IPS-15b (cell line): ENCODE measurements around the gene GLP2R.

ENCODE experiments used
- H3K27me3 ChIP-seq: one replicate; pipeline ENCODE4 v1.6.1; 2013; ENCODE audit warnings: low read length; ENCODE audit not compliant: control insufficient read depth, insufficient read depth
- H3K36me3 ChIP-seq: one replicate; pipeline ENCODE4 v1.6.1; 2013; ENCODE audit warnings: low read length; ENCODE audit not compliant: control insufficient read depth, insufficient read depth
- H3K4me1 ChIP-seq: one replicate; pipeline ENCODE4 v1.6.1; 2013; ENCODE audit warnings: mild to moderate bottlenecking, low read length; ENCODE audit not compliant: control insufficient read depth, insufficient read depth
- H3K4me3 ChIP-seq: one replicate; pipeline ENCODE4 v1.5.1; 2013; ENCODE audit warnings: low read depth, low read length
- H3K9ac ChIP-seq: one replicate; pipeline ENCODE4 v1.6.1; 2013; ENCODE audit warnings: low read depth, mild to moderate bottlenecking, low read length
- H3K9me3 ChIP-seq: one replicate; pipeline ENCODE4 v1.6.1; 2013; ENCODE audit warnings: mild to moderate bottlenecking, low read length; ENCODE audit not compliant: control insufficient read depth, insufficient read depth

The GLP2R gene

GRCh38 chr17:9887508-9887907 is 61.8 kb downstream of the GLP2R start:
- no peak overlapping the region for H3K4me3 ChIP-seq
- H3K36me3 ChIP-seq: no peaks in the 10 kb centered on the region
- H3K9ac ChIP-seq: no peak overlapping the region
- H3K27me3 ChIP-seq: no peaks in the 10 kb centered on the region
- H3K4me1 ChIP-seq: no peaks in the 10 kb centered on the region
- peaks cover 2% of the 10 kb centered on the region for H3K9me3 ChIP-seq

DNA sequence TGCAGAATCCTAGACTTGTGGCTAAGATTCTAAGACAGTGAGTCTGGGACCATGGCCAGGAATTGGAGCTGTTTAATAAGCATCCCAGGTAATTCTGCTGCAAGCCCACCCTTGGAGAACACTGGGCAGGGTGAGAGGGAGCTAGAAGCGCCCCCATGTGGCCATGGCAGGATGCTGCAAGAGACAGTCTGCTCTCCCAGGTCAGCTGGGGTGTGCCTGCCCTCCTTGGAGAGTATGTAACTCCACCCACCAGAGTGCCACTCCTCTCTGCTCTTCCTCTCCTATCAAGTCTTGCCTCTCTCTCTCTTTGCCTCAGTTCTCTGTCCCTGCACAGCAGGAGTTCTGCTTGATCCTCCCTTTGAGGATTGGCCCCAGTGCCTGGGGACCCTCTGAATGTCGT is 64.4 kb downstream of the GLP2R start:
- Histone ChIP-seq H3K9me3 (no peaks in the 10 kb centered on the region), H3K27me3 (no peaks in the 10 kb centered on the region), H3K4me1 (no peaks in the 10 kb centered on the region), H3K36me3 (no peaks in the 10 kb centered on the region), H3K9ac (no peak overlapping the region), H3K4me3 (no peak overlapping the region)

GRCh38 chr17:9893411-9894012 is 67.8 kb downstream of the GLP2R start:
- Histone ChIP-seq H3K4me3 (no peak overlapping the region), H3K9me3 (no peaks in the 10 kb centered on the region), H3K36me3 (no peaks in the 10 kb centered on the region), H3K9ac (no peak overlapping the region), H3K4me1 (no peaks in the 10 kb centered on the region), H3K27me3 (no peaks in the 10 kb centered on the region)

GRCh38 chr17:9894231-9894630 is 68.5 kb downstream of the GLP2R start:
- Histone ChIP-seq H3K4me1 (no peaks in the 10 kb centered on the region), H3K27me3 (no peaks in the 10 kb centered on the region), H3K9ac (no peak overlapping the region), H3K9me3 (no peaks in the 10 kb centered on the region), H3K36me3 (no peaks in the 10 kb centered on the region), H3K4me3 (no peak overlapping the region)

GRCh38 chr17:9895923-9896322 is 70.2 kb downstream of the GLP2R start:
- no peak overlapping the region for H3K4me3 ChIP-seq
- H3K27me3 ChIP-seq: no peaks in the 10 kb centered on the region
- H3K4me1 ChIP-seq: no peaks in the 10 kb centered on the region
- H3K36me3 ChIP-seq: no peaks in the 10 kb centered on the region
- no peak overlapping the region for H3K9ac ChIP-seq
- no peaks in the 10 kb centered on the region for H3K9me3 ChIP-seq

DNA sequence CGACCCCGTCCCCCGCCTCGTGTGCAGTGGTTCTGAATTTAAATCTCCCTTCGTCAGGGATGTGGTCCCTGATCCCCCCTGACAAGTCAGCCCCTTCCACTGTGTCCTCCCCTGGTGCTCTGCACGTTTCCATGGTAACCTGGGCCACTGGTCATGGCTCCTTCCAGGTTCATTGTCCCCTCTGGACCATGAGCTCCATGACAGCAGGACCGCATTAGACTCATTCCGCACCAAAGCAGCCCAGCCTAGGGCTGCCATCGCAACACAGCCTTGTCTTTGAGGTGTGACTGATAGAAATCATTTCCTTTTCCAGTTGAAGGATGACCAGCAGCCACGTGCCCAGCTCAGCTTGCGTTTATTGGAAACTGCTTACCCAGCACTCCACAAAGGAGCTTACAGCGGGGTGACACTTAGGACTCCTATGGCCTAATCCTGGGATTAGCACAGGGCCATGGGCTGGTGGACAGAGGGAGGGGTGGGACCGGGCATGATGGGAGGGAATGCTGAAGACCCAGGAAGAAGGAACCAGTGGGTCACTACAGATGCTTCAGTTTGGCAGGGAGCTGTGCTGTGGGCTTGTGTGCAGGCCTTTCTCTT is 71.7 kb downstream of the GLP2R start:
- Histone ChIP-seq H3K4me3 (no peak overlapping the region), H3K27me3 (no peaks in the 10 kb centered on the region), H3K36me3 (no peaks in the 10 kb centered on the region)

GRCh38 chr17:9898812-9899211 is 73.1 kb downstream of the GLP2R start:
- no peak overlapping the region for H3K4me3 ChIP-seq
- H3K36me3 ChIP-seq: no peaks in the 10 kb centered on the region
- no peaks in the 10 kb centered on the region for H3K27me3 ChIP-seq
- no peak overlapping the region for H3K9ac ChIP-seq
- H3K9me3 ChIP-seq: no peaks in the 10 kb centered on the region
- H3K4me1 ChIP-seq: no peaks in the 10 kb centered on the region

More for the DNA sequence above, 71.7 kb downstream of the GLP2R start:
- Histone ChIP-seq H3K9ac (no peak overlapping the region), H3K9me3 (no peaks in the 10 kb centered on the region), H3K4me1 (no peaks in the 10 kb centered on the region)

DNA sequence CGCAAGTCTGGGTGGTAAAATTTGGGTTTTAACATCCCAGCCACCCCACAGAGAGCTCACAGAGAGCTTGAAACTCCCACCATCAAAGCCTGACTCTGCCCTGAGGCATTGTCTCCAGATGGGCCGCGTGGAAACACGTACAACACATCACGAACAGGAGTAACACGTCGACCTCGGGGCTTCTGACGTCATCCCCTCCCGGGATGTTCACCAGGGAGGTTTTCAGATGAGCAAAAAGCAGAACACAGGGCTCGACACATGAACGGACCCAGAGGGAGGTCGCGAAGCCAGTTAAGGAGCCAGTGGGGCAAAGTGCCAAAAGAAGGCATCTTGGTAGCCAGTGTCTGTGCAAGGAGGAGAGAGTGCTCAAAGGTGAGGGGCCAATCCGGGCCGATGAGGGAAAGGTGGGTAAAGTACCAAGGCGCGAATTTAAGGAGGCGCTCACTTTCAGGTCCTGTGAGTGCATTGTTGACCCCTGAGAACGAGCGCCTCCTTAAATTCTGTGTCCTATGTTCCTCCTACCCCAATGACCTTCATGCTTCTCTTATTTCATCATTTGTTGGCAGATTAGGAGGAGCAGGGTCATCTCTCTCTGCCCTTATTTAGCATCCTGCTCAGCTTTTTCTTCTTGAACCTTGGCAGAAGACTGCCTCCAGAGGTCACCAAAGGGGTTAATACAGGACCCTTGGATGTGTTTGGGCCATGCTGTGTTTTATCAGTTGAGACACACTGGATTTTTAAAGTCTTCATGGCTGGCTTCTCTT is 73.7 kb downstream of the GLP2R start:
- H3K4me3 ChIP-seq: no peak overlapping the region
- H3K36me3 ChIP-seq: no peaks in the 10 kb centered on the region
- no peak overlapping the region for H3K9ac ChIP-seq
- no peaks in the 10 kb centered on the region for H3K27me3 ChIP-seq
- no peaks in the 10 kb centered on the region for H3K9me3 ChIP-seq
- H3K4me1 ChIP-seq: no peaks in the 10 kb centered on the region

GRCh38 chr17:9900044-9900594 is 74.4 kb downstream of the GLP2R start:
- no peaks in the 10 kb centered on the region for H3K9me3 ChIP-seq
- H3K36me3 ChIP-seq: no peaks in the 10 kb centered on the region
- H3K4me3 ChIP-seq: no peak overlapping the region
- no peaks in the 10 kb centered on the region for H3K4me1 ChIP-seq
- no peak overlapping the region for H3K9ac ChIP-seq
- H3K27me3 ChIP-seq: no peaks in the 10 kb centered on the region

- H3K27me3 ChIP-seq: no peaks in the 10 kb centered on the region
- H3K9ac ChIP-seq: no peak overlapping the region
- H3K36me3 ChIP-seq: no peaks in the 10 kb centered on the region
- no peak overlapping the region for H3K4me3 ChIP-seq
- H3K9me3 ChIP-seq: no peaks in the 10 kb centered on the region
- H3K4me1 ChIP-seq: no peaks in the 10 kb centered on the region
These were observed 75.1 kb downstream of the GLP2R start for GRCh38 chr17:9900784-9901183.

DNA sequence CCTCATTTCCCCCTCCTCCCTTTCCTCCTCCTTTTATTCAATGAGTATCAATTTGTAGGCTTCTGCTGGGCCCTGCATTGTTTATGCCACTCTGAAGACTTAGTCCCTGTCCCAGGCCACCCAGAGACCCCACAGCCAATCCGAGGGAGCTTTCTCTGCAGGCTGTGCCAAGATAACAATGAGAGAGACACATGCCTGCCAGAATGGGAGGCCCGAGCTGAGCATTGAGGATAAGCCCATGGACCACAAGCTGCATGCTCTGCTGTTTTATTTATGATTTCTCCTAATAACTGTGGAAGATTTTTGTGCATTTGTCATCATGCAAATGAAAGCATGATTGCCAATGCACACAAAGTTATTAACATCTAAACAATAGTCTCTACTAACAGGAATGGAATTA is 76.4 kb downstream of the GLP2R start:
- Histone ChIP-seq H3K4me3 (no peak overlapping the region), H3K36me3 (no peaks in the 10 kb centered on the region)

More for the DNA sequence above, 76.4 kb downstream of the GLP2R start:
- Histone ChIP-seq H3K9me3 (no peaks in the 10 kb centered on the region), H3K27me3 (no peaks in the 10 kb centered on the region), H3K4me1 (no peaks in the 10 kb centered on the region), H3K9ac (no peak overlapping the region)
